ENCODE results near the gene TSPAN32.

- no peak for TF ChIP-seq CTCF (IDR thresholded peaks at IDR 0.05; ENCODE audit: borderline replicate concordance, extremely low read depth, low read length, poor library complexity, severe bottlenecking)
- no peak for TF ChIP-seq EZH2 (IDR thresholded peaks at IDR 0.05; ENCODE audit: borderline replicate concordance, low read depth, low read length, severe bottlenecking)
Observed at GRCh38 chr11:2263071-2263565, 38.7 kb upstream of the TSPAN32 start.
